GM12878 (cell line): Measurements from ENCODE around the gene PAIP2. TPM values are rescaled to one million over a fixed set of nuclear protein-coding genes. Genes with fewer than 3 reads are reported as not detected.

ENCODE experiments used
- ATAC-seq: fragments of 200-7000 bp; cut with Tn5 transposase; 3 replicates; pipeline ENCODE4 v1.9.1; 2020; ENCODE audit warnings: mild to moderate bottlenecking, moderate library complexity
- BruUV-seq: library from RNA; stranded (reverse); fragments of 400-500 nt; replicated peaks from 2 replicates; lab custom pipeline; 2021; lab: Mats Ljungman, UMichigan
- CTCF ChIA-PET: fragments of 300-600 bp; sonication (Branson Sonifier 250); formaldehyde crosslinking; extraction: SDS; loops from one replicate; lab custom pipeline; 2021; ENCODE audit warnings: inconsistent platforms; lab: Yijun Ruan, JAX
- POLR2A ChIA-PET: fragments of 350-600 bp; formaldehyde crosslinking; extraction: SDS; loops from one replicate; lab custom pipeline; 2021; ENCODE audit warnings: inconsistent platforms; lab: Charles Lee
- RAD21 ChIA-PET: fragments of 300-600 bp; sonication (Branson Sonifier 250); formaldehyde crosslinking; loops from one replicate; lab custom pipeline; 2023; ENCODE audit warnings: antibody characterized with exemption; ENCODE audit not compliant: unreplicated experiment; lab: Charles Lee
- SMC1A ChIA-PET: fragments of 300-600 bp; sonication (Branson Sonifier 250); formaldehyde crosslinking; loops from one replicate; lab custom pipeline; 2023; ENCODE audit not compliant: unreplicated experiment, uncharacterized antibody; lab: Charles Lee
- DNase-seq: peaks from one replicate; pipeline ENCODE4 v3.0.0-alpha.2; 2011; ENCODE audit warnings: low read depth, low spot score
- FAIRE-seq: peaks from 3 replicates; lab custom pipeline; 2011; peaks lifted over from hg19 to GRCh38; lab: Jason Lieb, UNC
- H2AFZ ChIP-seq: 2 replicates; pipeline ENCODE4 v1.6.0; 2011; ENCODE audit warnings: low read depth, low read length, control low read depth; ENCODE audit not compliant: control insufficient read depth
- H3K27ac ChIP-seq: 2 replicates; pipeline ENCODE4 v1.5.1; 2011; ENCODE audit warnings: control low read depth; ENCODE audit not compliant: control insufficient read depth, insufficient read depth
- H3K27me3 ChIP-seq, 2 experiments: replicated peaks in 1 of 2; 2 replicates each; pipeline versions ENCODE4 v1.6.0 to v1.6.1; 2011; ENCODE audit warnings: low read length in 1 of 2; ENCODE audit not compliant: control insufficient read depth in 2 of 2, insufficient read depth in 2 of 2
- H3K36me3 ChIP-seq, 2 experiments: 2 replicates each; pipeline ENCODE4 v1.5.1; 2011; ENCODE audit warnings: low read length in 1 of 2; ENCODE audit not compliant: control insufficient read depth in 2 of 2, insufficient read depth in 2 of 2
- H3K4me1 ChIP-seq: 2 replicates; pipeline ENCODE4 v1.6.1; 2011; ENCODE audit warnings: mild to moderate bottlenecking, low read length, moderate library complexity, mixed read lengths; ENCODE audit not compliant: control insufficient read depth, insufficient read depth
- H3K4me2 ChIP-seq: 2 replicates; pipeline ENCODE4 v1.6.0; 2011; ENCODE audit warnings: control low read depth; ENCODE audit not compliant: control insufficient read depth, insufficient read depth
- H3K4me3 ChIP-seq: fragments of 200-600 bp; sonication (generic); 2 replicates; pipeline ENCODE4 v1.5.1; 2016
- H3K79me2 ChIP-seq: 2 replicates; pipeline ENCODE4 v1.6.0; 2011; ENCODE audit warnings: low read length; ENCODE audit not compliant: control insufficient read depth, insufficient read depth
- H3K9ac ChIP-seq: 2 replicates; pipeline ENCODE4 v1.8.0; 2011; ENCODE audit warnings: low read length, control low read depth, mixed read lengths; ENCODE audit not compliant: control insufficient read depth, insufficient read depth
- H3K9me3 ChIP-seq: replicated peaks from 3 replicates; pipeline ENCODE4 v1.5.1; 2011; ENCODE audit warnings: mild to moderate bottlenecking, low read length; ENCODE audit not compliant: control insufficient read depth, insufficient read depth
- H4K20me1 ChIP-seq: 2 replicates; pipeline ENCODE4 v1.6.0; 2011; ENCODE audit not compliant: control insufficient read depth, insufficient read depth
- EGR1 ChIP-seq, 2 experiments: IDR thresholded peaks; 1 replicate in 1 of 2; 2 replicates in 1 of 2; pipeline ENCODE4 v1.6.1; 2011 to 2012; ENCODE audit warnings: low read depth in 2 of 2, low read length in 2 of 2, borderline replicate concordance in 1 of 2, mild to moderate bottlenecking in 1 of 2, moderate library complexity in 1 of 2
- IKZF2 ChIP-seq, 2 experiments: fragments of 450-650 bp; IDR thresholded peaks; 2 replicates each; pipeline ENCODE4 v1.6.1; 2017; ENCODE audit warnings: mild to moderate bottlenecking in 2 of 2, moderate library complexity in 2 of 2
- KDM1A ChIP-seq: fragments of 200-600 bp; sonication (generic); IDR thresholded peaks from 2 replicates; pipeline ENCODE4 v1.6.1; 2016; ENCODE audit warnings: borderline replicate concordance
- KLF5 ChIP-seq: fragments of 450-650 bp; IDR thresholded peaks from 2 replicates; pipeline ENCODE4 v1.6.1; 2014; ENCODE audit warnings: mild to moderate bottlenecking; ENCODE audit not compliant: partially characterized antibody
- MTA3 ChIP-seq: IDR thresholded peaks from 2 replicates; pipeline ENCODE4 v1.6.1; 2012; ENCODE audit warnings: low read length, inconsistent platforms, borderline replicate concordance
- POLR2AphosphoS5 ChIP-seq: IDR thresholded peaks from 2 replicates; pipeline ENCODE4 v1.6.1; 2011; ENCODE audit warnings: mild to moderate bottlenecking, low read length, inconsistent platforms
- SRF ChIP-seq, 2 experiments: IDR thresholded peaks; 2 replicates each; pipeline ENCODE4 v1.6.1; 2011; ENCODE audit warnings: low read depth in 2 of 2, low read length in 2 of 2, mild to moderate bottlenecking in 1 of 2, moderate library complexity in 1 of 2
- ZZZ3 ChIP-seq: IDR thresholded peaks from 2 replicates; pipeline ENCODE4 v1.6.1; 2011; ENCODE audit warnings: low read depth; ENCODE audit not compliant: control insufficient read depth, insufficient read length
- WGBS: methylation state at CpG from one replicate; pipeline ENCODE4 v1.1.6; 2016; ENCODE audit warnings: low lambda C conversion rate; ENCODE audit not compliant: insufficient replicate concordance, insufficient coverage; ENCODE audit errors: missing lambda C conversion rate; 5-methylcytosine and 5-hydroxymethylcytosine counted together
- in situ Hi-C: fragments of 300-500 bp; cut with MboI; formaldehyde crosslinking; loops from 9 replicates; pipeline ENCODE4 v1.14.3; 2018; ENCODE audit warnings: mixed read lengths
- intact Hi-C: fragments of 100-400 bp; cut with micrococcal nuclease; formaldehyde crosslinking; loops from one replicate; pipeline ENCODE4 v1.14.2; 2022; ENCODE audit not compliant: unreplicated experiment
- polyA plus RNA-seq, 11 experiments: library from polyadenylated mRNA; depleted of rRNA in 4 of 11; unstranded in 6 of 11; stranded (reverse) in 5 of 11; fragments of >200 nt; fragmentation: Nextera tagmentation in 4 of 11; fragmentation: Illumina TruSeq in 1 of 11; extraction: Ambion mirVana in 4 of 11; extraction: Trizol in 1 of 11; gene quantifications; 1 replicate in 1 of 11; 2 replicates in 10 of 11; pipeline versions ENCODE4 v1.2.1 to v1.2.3, GENCODE V29; 2011 to 2016; ENCODE audit warnings: inconsistent platforms in 2 of 11, missing spikeins in 2 of 11, low read depth in 1 of 11
- total RNA-seq, 4 experiments: library from RNA; depleted of rRNA in 3 of 4; stranded (reverse); fragments of >200 nt in 3 of 4; fragmentation: Illumina TruSeq in 1 of 4; extraction: Trizol in 1 of 4; gene quantifications; 2 replicates each; pipeline versions ENCODE4 v1.2.1 to v1.2.3, GENCODE V29; 2013 to 2021
- TF ChIP-seq, protein P1 (sequence below): fragments of 150-350 bp; IDR thresholded peaks from 2 replicates; pipeline ENCODE4 v1.6.1; 2014; ENCODE audit warnings: mild to moderate bottlenecking, low read depth, low read length
- TF ChIP-seq, protein P2 (sequence below): fragments of 450-650 bp; formaldehyde crosslinking; IDR thresholded peaks from 2 replicates; pipeline ENCODE4 v1.4.0; 2020; ENCODE audit warnings: mild to moderate bottlenecking, moderate library complexity
- TF ChIP-seq, protein P3 (sequence below): fragments of 450-650 bp; IDR thresholded peaks from 2 replicates; pipeline ENCODE4 v1.6.1; 2016; ENCODE audit warnings: mild to moderate bottlenecking

The PAIP2 gene
- total and polyA plus RNA-seq, 10 of the 15 experiments (the other 5 are each of a cell fraction or from before 2014, with no cell fraction given), result 49.9 to 154 (median 102) TPM

DNA sequence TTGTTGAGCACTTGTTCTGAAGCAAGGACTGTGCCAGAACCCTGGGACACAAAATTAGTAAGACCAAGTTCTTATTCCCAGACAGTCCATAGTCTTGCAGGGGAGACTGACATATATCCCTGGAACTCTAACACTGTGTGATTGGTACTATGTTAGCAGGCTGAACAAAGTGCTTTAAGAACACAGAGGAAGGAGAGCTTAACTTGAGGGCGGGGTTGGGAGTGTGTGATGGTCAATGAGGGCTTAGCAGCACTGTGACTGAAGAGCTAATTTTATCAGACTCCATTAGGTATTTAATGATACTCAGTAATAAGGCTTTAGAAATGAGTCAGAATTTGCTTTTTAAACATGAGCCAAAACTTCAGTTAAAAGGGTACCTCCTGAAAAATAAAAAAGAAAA is 77.1 kb downstream of the PAIP2 start:
- no peaks in the 10 kb centered on the region for H3K27me3 ChIP-seq
- no peak for DNase-seq
- H3K36me3 ChIP-seq, result peaks cover 0 to 3% of the 10 kb centered on the region in 2 experiments; a peak in 2 of 4 replicates
- no peak overlapping the region for H3K4me2 ChIP-seq
- no peak overlapping the region for H3K9ac ChIP-seq
- intact Hi-C loops, result no loop called here
- TF ChIP-seq ZZZ3 (no peak), EGR1 (IDR thresholded peaks at IDR 0.05; ENCODE audit: borderline replicate concordance in 1 of 2, low read depth in 2 of 2, low read length in 2 of 2) (no peak), KDM1A (no peak), IKZF2 (IDR thresholded peaks at IDR 0.05) (no peak), KLF5 (no peak), MTA3 (no peak), SRF (IDR thresholded peaks at IDR 0.05; ENCODE audit: low read depth in 2 of 2, low read length in 2 of 2) (no peak), POLR2AphosphoS5 (no peak)
- TF ChIP-seq, protein P1, sequence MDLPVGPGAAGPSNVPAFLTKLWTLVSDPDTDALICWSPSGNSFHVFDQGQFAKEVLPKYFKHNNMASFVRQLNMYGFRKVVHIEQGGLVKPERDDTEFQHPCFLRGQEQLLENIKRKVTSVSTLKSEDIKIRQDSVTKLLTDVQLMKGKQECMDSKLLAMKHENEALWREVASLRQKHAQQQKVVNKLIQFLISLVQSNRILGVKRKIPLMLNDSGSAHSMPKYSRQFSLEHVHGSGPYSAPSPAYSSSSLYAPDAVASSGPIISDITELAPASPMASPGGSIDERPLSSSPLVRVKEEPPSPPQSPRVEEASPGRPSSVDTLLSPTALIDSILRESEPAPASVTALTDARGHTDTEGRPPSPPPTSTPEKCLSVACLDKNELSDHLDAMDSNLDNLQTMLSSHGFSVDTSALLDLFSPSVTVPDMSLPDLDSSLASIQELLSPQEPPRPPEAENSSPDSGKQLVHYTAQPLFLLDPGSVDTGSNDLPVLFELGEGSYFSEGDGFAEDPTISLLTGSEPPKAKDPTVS, result no peak
- TF ChIP-seq, protein P2, sequence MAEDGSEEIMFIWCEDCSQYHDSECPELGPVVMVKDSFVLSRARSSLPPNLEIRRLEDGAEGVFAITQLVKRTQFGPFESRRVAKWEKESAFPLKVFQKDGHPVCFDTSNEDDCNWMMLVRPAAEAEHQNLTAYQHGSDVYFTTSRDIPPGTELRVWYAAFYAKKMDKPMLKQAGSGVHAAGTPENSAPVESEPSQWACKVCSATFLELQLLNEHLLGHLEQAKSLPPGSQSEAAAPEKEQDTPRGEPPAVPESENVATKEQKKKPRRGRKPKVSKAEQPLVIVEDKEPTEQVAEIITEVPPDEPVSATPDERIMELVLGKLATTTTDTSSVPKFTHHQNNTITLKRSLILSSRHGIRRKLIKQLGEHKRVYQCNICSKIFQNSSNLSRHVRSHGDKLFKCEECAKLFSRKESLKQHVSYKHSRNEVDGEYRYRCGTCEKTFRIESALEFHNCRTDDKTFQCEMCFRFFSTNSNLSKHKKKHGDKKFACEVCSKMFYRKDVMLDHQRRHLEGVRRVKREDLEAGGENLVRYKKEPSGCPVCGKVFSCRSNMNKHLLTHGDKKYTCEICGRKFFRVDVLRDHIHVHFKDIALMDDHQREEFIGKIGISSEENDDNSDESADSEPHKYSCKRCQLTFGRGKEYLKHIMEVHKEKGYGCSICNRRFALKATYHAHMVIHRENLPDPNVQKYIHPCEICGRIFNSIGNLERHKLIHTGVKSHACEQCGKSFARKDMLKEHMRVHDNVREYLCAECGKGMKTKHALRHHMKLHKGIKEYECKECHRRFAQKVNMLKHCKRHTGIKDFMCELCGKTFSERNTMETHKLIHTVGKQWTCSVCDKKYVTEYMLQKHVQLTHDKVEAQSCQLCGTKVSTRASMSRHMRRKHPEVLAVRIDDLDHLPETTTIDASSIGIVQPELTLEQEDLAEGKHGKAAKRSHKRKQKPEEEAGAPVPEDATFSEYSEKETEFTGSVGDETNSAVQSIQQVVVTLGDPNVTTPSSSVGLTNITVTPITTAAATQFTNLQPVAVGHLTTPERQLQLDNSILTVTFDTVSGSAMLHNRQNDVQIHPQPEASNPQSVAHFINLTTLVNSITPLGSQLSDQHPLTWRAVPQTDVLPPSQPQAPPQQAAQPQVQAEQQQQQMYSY (CRISPR knock-in tag), result no peak
- TF ChIP-seq, protein P3, sequence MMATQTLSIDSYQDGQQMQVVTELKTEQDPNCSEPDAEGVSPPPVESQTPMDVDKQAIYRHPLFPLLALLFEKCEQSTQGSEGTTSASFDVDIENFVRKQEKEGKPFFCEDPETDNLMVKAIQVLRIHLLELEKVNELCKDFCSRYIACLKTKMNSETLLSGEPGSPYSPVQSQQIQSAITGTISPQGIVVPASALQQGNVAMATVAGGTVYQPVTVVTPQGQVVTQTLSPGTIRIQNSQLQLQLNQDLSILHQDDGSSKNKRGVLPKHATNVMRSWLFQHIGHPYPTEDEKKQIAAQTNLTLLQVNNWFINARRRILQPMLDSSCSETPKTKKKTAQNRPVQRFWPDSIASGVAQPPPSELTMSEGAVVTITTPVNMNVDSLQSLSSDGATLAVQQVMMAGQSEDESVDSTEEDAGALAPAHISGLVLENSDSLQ, result no peak
- no peaks in the 10 kb centered on the region for H3K9me3 ChIP-seq
- ChIA-PET POLR2A (interaction anchor here (0.8 to 2.3 kb wide), 6 partner anchors 12 to 95 kb away, joined by 3 to 8 read pairs (median 4); partner anchors contain the start of gene SPATA24), SMC1A (interaction anchor here (0.7 to 4.4 kb wide), 10 partner anchors 9 to 167 kb away, joined by 3 to 105 read pairs (median 5); partner anchors contain the start of gene DNAJC18), CTCF (interaction anchor here (0.7 to 9.5 kb wide), 16 partner anchors 8 to 236 kb away, joined by 3 to 491 read pairs (median 5); partner anchors contain the start of genes PAIP2 and PROB1), RAD21 (interaction anchor here (1.0 to 9.2 kb wide), 7 partner anchors 11 to 208 kb away, joined by 3 to 241 read pairs (median 4); partner anchors contain the start of genes SPATA24 and UBE2D2)
- no peak overlapping the region for H2AFZ ChIP-seq
- H3K79me2 ChIP-seq, result no peaks in the 10 kb centered on the region
- no peaks in the 10 kb centered on the region for H4K20me1 ChIP-seq
- H3K4me3 ChIP-seq, result no peak overlapping the region
- ATAC-seq, result no peak
- H3K4me1 ChIP-seq, result peaks cover 17% of the 10 kb centered on the region
- no peak overlapping the region for H3K27ac ChIP-seq
- in situ Hi-C loops, result no loop called here
- no TSS peak for BruUV-seq
- no peak for FAIRE-seq
- WGBS, result 90% methylated on average over 1 of the region's 1 CpG
